K562 (cell line): ENCODE data around the gene IMMP2L. TPM values are rescaled to one million over a fixed set of nuclear protein-coding genes. Genes with fewer than 3 reads are reported as not detected.

Experiments used
- ATAC-seq: fragments of 200-7000 bp; cut with Tn5 transposase; 3 replicates; pipeline ENCODE4 v1.9.1; 2020; ENCODE audit warnings: moderate library complexity
- BruUV-seq: library from RNA; stranded (reverse); fragments of 400-500 nt; replicated peaks from 2 replicates; lab custom pipeline; 2021; lab: Mats Ljungman, UMichigan
- CTCF ChIA-PET: fragments of 300-600 bp; formaldehyde crosslinking; extraction: SDS; loops from one replicate; lab custom pipeline; 2021; ENCODE audit warnings: low intra/inter-chr PET ratio; lab: Yijun Ruan, JAX
- POLR2A ChIA-PET: fragments of 300-600, 350-650 bp; sonication (Branson Sonifier 250); formaldehyde crosslinking; extraction: SDS; loops from one replicate; lab custom pipeline; 2021; ENCODE audit warnings: antibody characterized with exemption, inconsistent platforms; lab: Yijun Ruan, JAX
- DNase-seq, 4 experiments: peaks; one replicate each; pipeline versions ENCODE4 v3.0.0 to v3.0.0-alpha.2; 2011 to 2018; ENCODE audit warnings: low spot score in 3 of 4, mixed read lengths in 3 of 4; ENCODE audit errors: extremely low read depth in 1 of 4
- FAIRE-seq: peaks from 2 replicates; lab custom pipeline; 2011; peaks lifted over from hg19 to GRCh38; lab: Jason Lieb, UNC
- H2AFZ ChIP-seq: 2 replicates; pipeline ENCODE4 v1.6.0; 2011; ENCODE audit warnings: low read depth, low read length, control low read depth, inconsistent platforms
- H3K27ac ChIP-seq: fragments of 200-600 bp; 3 replicates; pipeline ENCODE4 v1.8.0; 2011; ENCODE audit warnings: low read depth, mild to moderate bottlenecking, control low read depth, inconsistent platforms, low read length, moderate library complexity, mixed read lengths; ENCODE audit errors: extremely low read depth
- H3K27me3 ChIP-seq, 2 experiments: fragments of 300-600 bp in 1 of 2; 2 replicates in 1 of 2; 3 replicates in 1 of 2; pipeline versions ENCODE4 v1.6.0 to v1.8.0; 2011; ENCODE audit warnings: inconsistent platforms in 2 of 2, low read length in 2 of 2, mild to moderate bottlenecking in 1 of 2, mixed read lengths in 1 of 2, moderate library complexity in 1 of 2; ENCODE audit not compliant: control insufficient read depth in 2 of 2, insufficient read depth in 2 of 2
- H3K36me3 ChIP-seq: fragments of 300-600 bp; 3 replicates; pipeline ENCODE4 v1.8.0; 2011; ENCODE audit warnings: mild to moderate bottlenecking, low read length, inconsistent platforms; ENCODE audit not compliant: control insufficient read depth, insufficient read depth
- H3K4me1 ChIP-seq, 2 experiments: fragments of 200-600 bp in 1 of 2; replicated peaks in 1 of 2; 2 replicates in 1 of 2; 3 replicates in 1 of 2; pipeline versions ENCODE4 v1.5.1 to v1.8.0; 2011; ENCODE audit warnings: inconsistent platforms in 2 of 2, low read length in 2 of 2, mild to moderate bottlenecking in 1 of 2, mixed read lengths in 1 of 2, moderate library complexity in 1 of 2; ENCODE audit not compliant: control insufficient read depth in 2 of 2, insufficient read depth in 2 of 2
- H3K4me2 ChIP-seq: 2 replicates; pipeline ENCODE4 v1.6.1; 2011; ENCODE audit warnings: low read length, control low read depth, inconsistent platforms, mixed read lengths; ENCODE audit not compliant: insufficient read depth
- H3K4me3 ChIP-seq: fragments of 200-600 bp; sonication (generic), shearing (Covaris generic); 2 replicates; pipeline ENCODE4 v1.5.1; 2016; ENCODE audit warnings: control low read depth, inconsistent platforms
- H3K79me2 ChIP-seq: fragments of 200-600 bp; 3 replicates; pipeline ENCODE4 v1.8.0; 2011; ENCODE audit warnings: low read length, inconsistent platforms; ENCODE audit not compliant: control insufficient read depth, insufficient read depth
- H3K9ac ChIP-seq, 2 experiments: 2 replicates each; pipeline versions ENCODE4 v1.6.0 to v1.6.1; 2011; ENCODE audit warnings: low read depth in 2 of 2, low read length in 2 of 2, control low read depth in 1 of 2, inconsistent platforms in 1 of 2, mild to moderate bottlenecking in 1 of 2, mixed read lengths in 1 of 2; ENCODE audit not compliant: insufficient read depth in 1 of 2
- H3K9me1 ChIP-seq: one replicate; pipeline ENCODE4 v1.6.0; 2011; ENCODE audit warnings: inconsistent platforms, mild to moderate bottlenecking, low read length, moderate library complexity; ENCODE audit not compliant: control insufficient read depth, insufficient read depth
- H3K9me3 ChIP-seq: replicated peaks from 2 replicates; pipeline ENCODE4 v1.5.1; 2011; ENCODE audit warnings: low read depth, low read length, inconsistent platforms; ENCODE audit not compliant: control insufficient read depth, insufficient read depth
- H4K20me1 ChIP-seq: replicated peaks from 2 replicates; pipeline ENCODE4 v1.6.1; 2011; ENCODE audit warnings: low read length, inconsistent platforms, mixed read lengths; ENCODE audit not compliant: control insufficient read depth, insufficient read depth
- POLR2AphosphoS5 ChIP-seq: IDR thresholded peaks from 2 replicates; pipeline ENCODE4 v1.6.1; 2011; ENCODE audit warnings: mild to moderate bottlenecking, low read depth, low read length, moderate library complexity; ENCODE audit not compliant: control insufficient read depth, insufficient read depth
- SAFB2 ChIP-seq: fragments of 200-400 bp; formaldehyde crosslinking; IDR thresholded peaks from 2 replicates; pipeline ENCODE4 v1.6.1; 2018; ENCODE audit warnings: borderline replicate concordance, low read length, low read depth, moderate library complexity; ENCODE audit not compliant: severe bottlenecking
- TBL1XR1 ChIP-seq, 2 experiments: IDR thresholded peaks; 2 replicates each; pipeline ENCODE4 v1.6.1; 2012; ENCODE audit warnings: improper control_type of control experiment in 2 of 2, low read length in 2 of 2, mild to moderate bottlenecking in 1 of 2
- TGIF2 ChIP-seq: sonication (generic); formaldehyde crosslinking; IDR thresholded peaks from 2 replicates; pipeline ENCODE4 v1.8.1; 2022; ENCODE audit warnings: mild to moderate bottlenecking, missing genetic modification reagents, moderate library complexity
- ZNF280A ChIP-seq: fragments of 450-650 bp; IDR thresholded peaks from 2 replicates; pipeline ENCODE4 v1.6.1; 2018; ENCODE audit warnings: mild to moderate bottlenecking, low read depth; ENCODE audit not compliant: partially characterized antibody
- ZNF512 ChIP-seq: IDR thresholded peaks from 2 replicates; pipeline ENCODE4 v1.6.1; 2016; ENCODE audit warnings: missing genetic modification characterization, missing compliant biosample characterization
- WGBS: fragments of 100-300 bp; shearing (Covaris generic); methylation state at CpG from one replicate; pipeline ENCODE4 v1.1.6; 2016; ENCODE audit warnings: low coverage, mixed read lengths; ENCODE audit not compliant: insufficient coverage; ENCODE audit errors: missing lambda C conversion rate; 5-methylcytosine and 5-hydroxymethylcytosine counted together
- in situ Hi-C: fragments of 300-500 bp; cut with MboI; formaldehyde crosslinking; loops from 4 replicates; pipeline ENCODE4 v1.15.0; 2018; ENCODE audit warnings: inconsistent platforms, mixed read lengths
- intact Hi-C: fragments of 100-400 bp; cut with micrococcal nuclease; formaldehyde crosslinking; loops from 2 replicates; pipeline ENCODE4 v1.14.2; 2022
- polyA plus RNA-seq, 8 experiments: library from polyadenylated mRNA; depleted of rRNA in 4 of 8; stranded (reverse) in 5 of 8; unstranded in 3 of 8; fragments of >200 nt; fragmentation: Nextera tagmentation in 2 of 8; fragmentation: Illumina TruSeq in 1 of 8; extraction: Ambion mirVana in 2 of 8; extraction: Trizol in 1 of 8; gene quantifications; 2 replicates each; pipeline versions ENCODE4 v1.2.1 to v1.2.3, GENCODE V29; 2011 to 2014; ENCODE audit warnings: inconsistent platforms in 1 of 8, missing spikeins in 1 of 8
- total RNA-seq, 7 experiments: library from RNA; depleted of rRNA in 6 of 7; stranded (reverse); fragments of >200 nt in 6 of 7; fragmentation: Illumina TruSeq in 2 of 7; extraction: Trizol in 2 of 7; gene quantifications; 2 replicates each; pipeline versions ENCODE4 v1.2.1 to v1.2.3, GENCODE V29; 2011 to 2021; ENCODE audit warnings: low replicate concordance in 1 of 7

IMMP2L gene
- total and polyA plus RNA-seq, 9 of the 15 experiments (the other 6 are each of a cell fraction or from before 2014, with no cell fraction given) = 29.7 to 116 (median 53.0) TPM

GRCh38 chr7:111150709-111151108 is 411.6 kb downstream of the IMMP2L start:
- in situ Hi-C loops = no loop called here
- TF ChIP-seq ZNF512 (tag) = no peak
- TF ChIP-seq TBL1XR1 (IDR thresholded peaks at IDR 0.05; ENCODE audit: low read length in 2 of 2) = no peak
- TF ChIP-seq SAFB2 = no peak
- TF ChIP-seq ZNF280A = no peak
- TF ChIP-seq TGIF2 = no peak
- no peak for TF ChIP-seq POLR2AphosphoS5
- Histone ChIP-seq H3K4me2 (no peak overlapping the region), H3K9me3 (no peaks in the 10 kb centered on the region), H3K4me3 (no peak overlapping the region), H2AFZ (no peak overlapping the region), H3K9ac (no peak overlapping the region), H3K27ac (no peak overlapping the region), H3K27me3 (no peaks in the 10 kb centered on the region), H3K4me1 (no peaks in the 10 kb centered on the region), H4K20me1 (no peaks in the 10 kb centered on the region), H3K79me2 (no peaks in the 10 kb centered on the region), H3K36me3 (no peaks in the 10 kb centered on the region), H3K9me1 (no peaks in the 10 kb centered on the region)
- ATAC-seq (no peak), FAIRE-seq (no peak), DNase-seq (no peak)
- ChIA-PET POLR2A (no interaction called here), CTCF (no interaction called here)
- no TSS peak for BruUV-seq
- WGBS = 95% methylated on average over 1 of the region's 1 CpG
- intact Hi-C loops = loop anchor here (10.0 kb wide), 1 partner anchor 584 kb away; no protein-coding TSS in a partner anchor
